Ishikawa (cell line): ENCODE results near the gene LRIT2.

ENCODE experiments used
- EGR1 ChIP-seq: IDR thresholded peaks from 2 replicates; pipeline ENCODE4 v1.6.1; 2012
- EP300 ChIP-seq: IDR thresholded peaks from 2 replicates; pipeline ENCODE4 v1.6.1; 2012; ENCODE audit warnings: borderline replicate concordance
- MAX ChIP-seq: IDR thresholded peaks from 2 replicates; pipeline ENCODE4 v1.6.1; 2012
- NFIC ChIP-seq: IDR thresholded peaks from 2 replicates; pipeline ENCODE4 v1.6.1; 2012
- RAD21 ChIP-seq: IDR thresholded peaks from 2 replicates; pipeline ENCODE4 v1.6.1; 2012; ENCODE audit warnings: low read depth
- TEAD4 ChIP-seq: IDR thresholded peaks from 2 replicates; pipeline ENCODE4 v1.6.1; 2012
- TF ChIP-seq, protein P1 (sequence below): IDR thresholded peaks from 2 replicates; pipeline ENCODE4 v1.6.1; 2012; ENCODE audit warnings: low read depth, mild to moderate bottlenecking

DNA sequence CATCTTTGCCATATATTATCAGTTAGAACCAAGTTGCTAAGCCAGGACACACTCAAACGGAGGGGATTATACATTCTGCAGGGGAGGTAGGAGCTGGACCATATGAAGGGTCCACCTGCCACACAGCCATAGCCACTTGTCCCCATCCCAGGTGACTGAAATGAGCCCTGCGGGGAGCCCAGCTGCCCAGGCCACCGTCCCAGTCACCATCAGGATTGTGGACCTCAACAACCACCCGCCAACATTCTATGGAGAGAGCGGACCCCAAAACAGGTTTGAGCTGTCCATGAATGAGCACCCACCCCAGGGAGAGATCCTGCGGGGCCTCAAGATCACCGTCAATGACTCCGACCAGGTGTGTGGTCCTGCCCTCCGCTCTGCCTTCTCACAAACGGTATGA is 17.3 kb downstream of the LRIT2 start:
- TF ChIP-seq TEAD4 (no peak), RAD21 (no peak), EP300 (no peak), EGR1 (no peak), MAX (no peak), NFIC (no peak)
- TF ChIP-seq, protein P1, sequence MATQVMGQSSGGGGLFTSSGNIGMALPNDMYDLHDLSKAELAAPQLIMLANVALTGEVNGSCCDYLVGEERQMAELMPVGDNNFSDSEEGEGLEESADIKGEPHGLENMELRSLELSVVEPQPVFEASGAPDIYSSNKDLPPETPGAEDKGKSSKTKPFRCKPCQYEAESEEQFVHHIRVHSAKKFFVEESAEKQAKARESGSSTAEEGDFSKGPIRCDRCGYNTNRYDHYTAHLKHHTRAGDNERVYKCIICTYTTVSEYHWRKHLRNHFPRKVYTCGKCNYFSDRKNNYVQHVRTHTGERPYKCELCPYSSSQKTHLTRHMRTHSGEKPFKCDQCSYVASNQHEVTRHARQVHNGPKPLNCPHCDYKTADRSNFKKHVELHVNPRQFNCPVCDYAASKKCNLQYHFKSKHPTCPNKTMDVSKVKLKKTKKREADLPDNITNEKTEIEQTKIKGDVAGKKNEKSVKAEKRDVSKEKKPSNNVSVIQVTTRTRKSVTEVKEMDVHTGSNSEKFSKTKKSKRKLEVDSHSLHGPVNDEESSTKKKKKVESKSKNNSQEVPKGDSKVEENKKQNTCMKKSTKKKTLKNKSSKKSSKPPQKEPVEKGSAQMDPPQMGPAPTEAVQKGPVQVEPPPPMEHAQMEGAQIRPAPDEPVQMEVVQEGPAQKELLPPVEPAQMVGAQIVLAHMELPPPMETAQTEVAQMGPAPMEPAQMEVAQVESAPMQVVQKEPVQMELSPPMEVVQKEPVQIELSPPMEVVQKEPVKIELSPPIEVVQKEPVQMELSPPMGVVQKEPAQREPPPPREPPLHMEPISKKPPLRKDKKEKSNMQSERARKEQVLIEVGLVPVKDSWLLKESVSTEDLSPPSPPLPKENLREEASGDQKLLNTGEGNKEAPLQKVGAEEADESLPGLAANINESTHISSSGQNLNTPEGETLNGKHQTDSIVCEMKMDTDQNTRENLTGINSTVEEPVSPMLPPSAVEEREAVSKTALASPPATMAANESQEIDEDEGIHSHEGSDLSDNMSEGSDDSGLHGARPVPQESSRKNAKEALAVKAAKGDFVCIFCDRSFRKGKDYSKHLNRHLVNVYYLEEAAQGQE, result no peak
